GM19452 (cell line): Measurements from ENCODE around the gene NLGN4Y.

Experiments
- ATAC-seq: cut with Tn5 transposase; IDR thresholded peaks from one replicate; pipeline ENCODE4 v1.9.1; 2021; ENCODE audit not compliant: unreplicated experiment

NLGN4Y gene

DNA sequence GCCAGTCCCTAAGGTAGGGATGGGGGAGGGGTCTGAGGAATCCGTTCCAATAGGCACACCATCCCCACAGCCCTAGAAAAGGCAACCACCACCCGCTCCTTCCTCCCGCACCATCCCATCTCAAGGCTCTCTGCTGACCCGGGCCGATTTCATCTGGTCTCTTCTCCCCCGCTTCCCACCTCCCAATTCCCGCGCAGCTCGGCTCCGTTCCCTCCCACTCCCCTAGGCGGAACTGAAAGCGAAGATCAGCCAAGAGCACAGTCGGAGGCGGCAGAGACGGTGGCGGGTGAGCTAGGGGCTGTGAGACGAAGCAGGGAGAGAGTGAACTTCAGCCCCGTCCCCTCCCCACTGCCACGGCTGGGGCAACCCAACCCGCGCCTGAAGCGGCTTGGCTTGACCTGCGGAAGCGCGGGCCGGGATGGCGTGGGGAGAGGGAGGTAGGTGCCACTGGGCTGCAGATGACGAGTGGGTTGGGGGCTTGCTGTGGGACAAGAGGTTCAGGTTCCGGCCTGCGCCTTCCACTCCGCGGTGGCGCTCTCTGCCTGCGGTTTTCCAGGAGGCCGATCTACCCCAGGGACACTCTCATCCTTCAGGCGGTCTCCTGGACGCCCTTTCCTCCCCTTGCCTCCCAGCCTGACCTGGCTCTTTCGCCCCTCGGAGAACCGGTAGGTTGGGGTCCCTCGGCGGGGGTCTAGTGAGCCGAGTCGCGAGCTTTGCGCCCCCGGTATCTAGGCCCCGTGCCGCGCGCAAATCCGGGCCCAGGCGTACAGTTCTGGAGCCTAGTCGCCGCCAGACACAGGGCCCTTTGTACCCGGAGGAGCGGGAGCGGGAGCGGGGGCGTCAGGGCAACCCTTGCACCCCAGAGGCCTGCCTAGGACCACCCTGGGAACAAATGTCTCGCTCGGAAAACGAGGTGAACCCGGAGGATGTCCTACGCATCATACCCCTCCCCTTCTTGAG is at the start of gene NLGN4Y:
TSS of gene NLGN4Y (plus strand) at position 258 of the 960 bp plus-strand sequence. CDS start 97,591 bp downstream, outside the sequence.
- peak; percentile 64 for ATAC-seq

DNA sequence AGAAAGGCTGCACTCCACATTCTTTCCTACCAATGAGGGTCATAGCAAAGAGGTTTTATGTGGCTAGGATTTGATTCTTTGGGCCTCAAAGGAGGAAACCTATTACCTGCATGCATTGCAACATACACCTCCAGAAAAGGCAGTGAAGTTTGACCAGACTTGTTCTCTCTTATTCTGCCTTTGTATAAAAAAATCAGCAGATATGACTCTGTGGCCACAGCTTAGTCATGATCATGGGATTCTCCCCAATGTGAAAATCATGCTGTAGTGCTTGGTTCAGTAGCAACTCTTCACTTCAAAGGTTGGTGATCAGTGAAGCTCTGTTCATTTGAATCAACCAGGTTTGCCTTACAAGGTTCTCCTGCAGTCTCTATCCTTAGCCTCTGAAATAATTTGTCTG is 38.4 kb upstream of the NLGN4Y start:
- no peak for ATAC-seq

DNA sequence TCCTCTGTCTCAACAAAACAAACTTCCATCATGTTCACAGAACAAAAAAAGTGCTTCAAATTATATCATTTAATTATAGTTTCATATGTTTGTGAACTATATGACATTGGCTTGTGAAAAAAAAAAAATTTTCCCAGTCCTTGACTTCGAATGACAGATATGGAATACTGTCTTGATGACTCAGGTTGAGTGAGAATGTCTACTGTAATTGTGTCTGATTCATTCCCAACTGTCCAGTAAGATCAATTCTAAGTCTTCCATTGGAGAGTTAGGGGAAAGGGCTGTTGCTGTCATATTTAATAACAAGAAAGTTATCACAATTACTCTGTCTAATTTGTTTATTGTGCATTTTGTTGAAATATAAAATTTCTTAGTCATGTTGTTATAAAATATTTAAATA is 34.1 kb upstream of the NLGN4Y start:
- ATAC-seq = no peak

DNA sequence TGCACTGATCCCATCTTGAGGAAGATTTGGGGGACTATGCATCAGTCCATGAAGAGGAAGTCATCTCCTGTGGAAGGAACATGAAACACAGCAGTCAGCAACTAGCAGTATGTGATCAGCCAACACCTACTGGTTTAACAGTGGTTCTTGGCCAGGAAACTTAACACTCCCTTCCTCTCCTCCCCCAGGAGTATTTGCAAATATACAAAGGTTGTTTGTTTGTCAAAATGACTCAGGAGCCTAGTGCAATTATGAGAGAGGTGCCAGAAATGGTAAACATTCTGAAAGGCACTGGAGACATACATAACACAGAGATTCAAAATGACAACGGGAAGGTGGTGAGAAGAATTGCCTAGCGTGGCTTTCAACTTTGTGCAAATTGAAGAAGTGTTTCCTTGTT is 26.3 kb upstream of the NLGN4Y start:
- no peak for ATAC-seq

DNA sequence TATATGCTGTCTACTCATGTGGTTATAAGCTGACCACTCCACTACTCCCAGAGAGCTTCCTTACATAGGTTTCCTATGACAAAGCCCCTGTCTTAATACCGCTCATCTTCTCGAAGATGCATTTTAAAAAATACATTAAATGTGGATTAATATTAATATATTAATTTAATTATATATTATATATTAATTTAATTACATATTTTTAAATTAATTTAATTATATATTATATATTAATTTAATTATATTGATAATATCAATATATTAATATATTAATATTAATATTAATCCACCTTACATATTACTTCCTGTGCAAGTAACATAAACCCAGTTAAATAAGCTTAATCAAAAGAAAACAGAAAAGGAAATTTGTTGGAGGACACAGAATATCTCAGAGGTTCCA is 19.7 kb upstream of the NLGN4Y start:
- ATAC-seq = no peak

DNA sequence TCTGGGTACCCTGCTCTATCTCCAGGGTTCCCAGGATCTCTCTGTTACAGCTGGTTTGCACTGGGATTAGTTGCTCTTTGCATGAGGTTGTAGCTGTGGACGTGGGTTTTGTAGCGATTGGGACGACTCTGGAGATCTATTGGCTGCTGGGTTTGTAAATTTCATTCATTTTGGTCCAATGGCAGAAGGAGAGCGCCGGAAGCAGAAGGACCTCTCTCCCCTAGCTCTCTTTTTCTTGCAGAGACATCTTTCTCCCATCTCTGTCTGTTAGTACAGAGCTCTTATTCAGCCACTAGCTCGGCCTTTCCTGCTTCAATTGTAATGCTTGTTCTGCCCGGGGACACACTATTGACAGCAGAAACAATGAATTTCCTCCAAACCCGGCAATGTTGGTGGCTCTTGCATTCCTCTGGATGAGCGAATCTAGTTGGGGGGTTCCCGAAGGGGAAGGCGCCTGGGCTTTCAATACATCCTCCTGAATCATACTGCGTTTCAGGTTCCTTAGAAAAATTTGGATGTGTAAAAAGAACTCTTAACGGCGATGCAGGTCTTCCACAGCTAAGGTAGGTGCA is 1.9 kb upstream of the NLGN4Y start:
- ATAC-seq = no peak

DNA sequence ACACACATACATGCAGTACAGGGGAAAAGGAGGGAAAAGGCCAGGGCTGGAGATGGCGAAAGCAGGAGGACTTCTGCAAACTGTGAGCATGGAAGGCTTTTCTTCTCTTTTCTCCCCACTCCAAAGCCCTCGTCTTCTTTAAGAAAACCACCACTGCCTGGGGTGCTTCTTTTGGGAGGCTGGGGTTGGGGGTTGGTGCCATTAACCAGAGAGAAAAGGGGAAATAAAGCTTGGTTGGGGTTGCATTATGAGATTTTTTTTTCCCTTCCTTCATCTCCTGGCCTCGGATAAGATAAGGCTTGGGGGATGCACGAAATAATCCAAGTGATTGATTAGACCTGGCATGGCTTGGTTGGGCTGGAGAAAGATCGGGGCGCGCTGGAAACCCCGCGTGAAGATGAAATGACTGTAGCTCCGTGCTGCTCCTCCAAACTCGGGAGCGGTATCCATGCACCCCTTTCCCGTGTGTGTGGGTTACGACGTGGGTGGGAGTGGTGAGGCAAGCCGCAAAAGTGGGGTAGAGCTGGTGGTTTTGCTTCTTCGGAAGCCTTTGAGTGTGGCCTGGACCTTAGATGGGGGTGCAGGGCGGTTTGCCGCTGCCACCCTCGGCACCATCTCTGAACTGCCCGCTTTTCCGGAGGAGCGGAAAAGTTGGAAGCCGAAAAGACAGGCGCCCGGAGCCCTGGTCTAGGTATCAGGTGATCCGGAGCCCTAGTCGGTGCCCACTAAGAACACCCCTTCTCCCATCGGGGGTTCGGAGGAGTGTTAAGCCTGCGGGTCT is 648 bp upstream of the NLGN4Y start:
- ATAC-seq = peak; percentile 4

DNA sequence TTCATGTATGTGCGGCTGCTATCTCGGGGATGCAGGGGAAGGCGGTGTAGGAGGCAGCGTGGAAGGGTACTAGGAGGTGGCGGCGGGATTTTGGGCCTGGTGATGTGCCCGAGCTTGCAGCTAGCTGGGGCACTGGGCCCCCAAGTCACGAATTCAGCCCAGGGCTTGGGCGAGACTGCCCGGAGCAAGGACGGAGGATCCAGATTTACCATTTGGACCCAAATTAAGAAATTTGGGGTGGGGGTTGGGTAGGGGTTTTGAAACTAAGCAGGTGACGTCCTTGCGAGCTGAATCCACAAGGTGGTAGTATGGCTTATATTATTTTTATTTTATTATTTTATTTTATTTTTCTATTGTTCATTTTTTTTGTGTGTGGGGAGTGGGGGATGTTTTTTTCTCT is 986 bp downstream of the NLGN4Y start:
- no peak for ATAC-seq

DNA sequence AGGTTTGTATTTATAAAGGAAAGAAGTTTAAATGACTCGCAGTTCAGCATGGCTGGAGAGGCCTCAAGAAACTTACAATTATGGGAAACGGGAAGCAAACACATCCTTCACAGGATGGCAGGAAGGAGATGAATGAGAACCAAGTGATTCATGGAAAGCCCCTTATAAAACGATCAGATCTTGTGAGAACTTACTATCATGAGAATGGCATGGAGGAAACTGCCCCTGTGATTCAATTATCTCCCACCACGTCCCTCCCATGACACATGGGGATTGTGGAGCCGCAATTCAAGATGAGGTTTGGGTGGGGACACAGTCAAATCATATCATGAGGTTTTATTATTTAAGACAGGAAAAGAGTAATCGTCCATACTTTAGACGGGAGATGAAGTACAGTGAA is 4.0 kb downstream of the NLGN4Y start:
- ATAC-seq = no peak

DNA sequence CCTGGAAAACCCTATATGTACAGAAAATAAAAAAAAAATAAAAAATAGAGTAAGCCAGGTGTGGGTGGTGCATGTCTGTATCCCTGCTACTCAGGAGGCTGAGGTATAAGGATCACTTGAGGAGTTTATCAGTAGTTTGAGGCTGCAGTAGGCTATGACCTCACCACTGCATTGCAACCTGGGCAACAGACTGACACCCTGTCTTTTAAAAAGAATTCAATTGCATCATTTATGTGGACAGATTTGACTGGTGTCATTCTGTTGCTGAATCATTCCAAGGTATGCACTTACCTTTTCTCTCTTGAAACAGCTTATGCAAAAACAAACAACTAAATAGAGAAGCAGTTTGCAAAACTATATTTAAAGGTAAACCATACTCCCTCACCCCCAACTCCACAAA is 12.4 kb downstream of the NLGN4Y start:
- ATAC-seq = no peak

DNA sequence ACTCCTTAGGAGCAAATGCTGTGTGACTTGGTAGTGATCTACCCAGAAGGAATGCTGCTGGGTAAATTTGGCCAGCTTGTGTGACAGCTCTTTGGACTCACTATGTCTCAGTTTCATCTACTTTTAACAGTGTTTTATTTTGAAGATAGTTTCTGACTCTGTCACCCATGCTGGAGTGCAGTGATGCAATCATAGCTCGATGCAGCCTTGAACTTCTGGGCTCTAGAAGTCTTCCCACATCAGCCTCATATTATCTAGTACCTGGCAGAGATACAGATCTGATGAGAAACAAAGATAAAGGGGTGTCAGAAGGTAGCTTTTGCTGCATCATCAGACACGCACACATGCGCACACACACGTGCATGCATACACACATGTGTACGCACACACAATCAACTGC is 19.2 kb downstream of the NLGN4Y start:
- no peak for ATAC-seq

DNA sequence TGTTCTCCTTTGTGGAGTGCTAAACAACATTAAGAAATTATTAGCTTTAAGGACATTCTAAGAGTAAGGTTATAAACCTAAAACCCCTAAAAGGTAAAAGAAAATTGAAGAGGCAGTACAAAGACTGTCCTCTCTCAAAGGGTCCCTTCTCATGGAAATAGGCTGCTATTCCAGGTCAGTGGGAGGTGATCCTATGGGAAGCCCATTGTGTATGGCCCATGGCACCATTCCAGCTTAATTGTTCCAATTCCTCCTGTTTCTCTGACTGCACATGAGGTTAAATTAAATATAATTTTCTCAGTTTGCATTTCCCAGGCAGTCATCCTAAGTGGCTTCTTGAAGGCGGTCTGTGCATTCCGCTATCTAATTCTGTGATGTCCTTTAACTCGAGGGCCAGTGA is 57.0 kb downstream of the NLGN4Y start:
- ATAC-seq = no peak

DNA sequence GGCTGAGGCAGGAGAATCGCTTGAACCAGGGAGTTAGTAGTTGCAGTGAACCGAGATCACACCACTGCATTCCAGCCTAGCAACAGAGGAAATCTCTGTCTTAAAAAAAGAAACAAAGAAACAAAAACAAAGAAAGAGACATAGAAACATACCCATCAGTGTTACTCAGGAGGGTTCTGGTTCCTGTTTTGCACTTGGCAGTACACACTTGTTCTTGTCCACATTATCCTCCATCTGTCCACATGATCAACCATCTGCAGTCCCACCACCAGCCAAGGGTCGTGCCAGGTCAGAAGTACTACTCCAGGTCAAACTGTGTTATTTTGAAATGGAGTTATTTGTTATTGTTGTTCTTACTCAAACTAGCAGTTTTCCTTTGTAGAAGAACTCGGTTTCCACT is 62.4 kb downstream of the NLGN4Y start:
- ATAC-seq = no peak

DNA sequence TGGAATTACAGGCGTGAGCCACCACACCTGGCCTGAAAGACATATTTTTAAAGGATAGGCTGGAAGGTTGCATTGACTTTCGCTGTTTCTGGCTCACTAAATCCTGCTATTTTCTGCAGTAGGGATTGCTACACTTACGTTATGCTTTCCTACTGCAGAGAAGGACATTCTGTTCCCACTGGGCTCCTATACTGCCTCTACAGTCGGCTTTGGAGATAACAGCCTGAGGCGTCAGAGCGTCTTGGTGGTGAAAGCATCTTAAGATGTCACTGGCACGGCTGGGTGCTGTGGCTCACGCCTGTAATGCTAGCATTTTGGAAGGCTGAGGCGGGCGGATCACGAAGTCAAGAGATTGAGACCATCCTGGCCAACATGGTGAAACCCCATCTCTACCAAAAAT is 77.0 kb downstream of the NLGN4Y start:
- no peak for ATAC-seq

DNA sequence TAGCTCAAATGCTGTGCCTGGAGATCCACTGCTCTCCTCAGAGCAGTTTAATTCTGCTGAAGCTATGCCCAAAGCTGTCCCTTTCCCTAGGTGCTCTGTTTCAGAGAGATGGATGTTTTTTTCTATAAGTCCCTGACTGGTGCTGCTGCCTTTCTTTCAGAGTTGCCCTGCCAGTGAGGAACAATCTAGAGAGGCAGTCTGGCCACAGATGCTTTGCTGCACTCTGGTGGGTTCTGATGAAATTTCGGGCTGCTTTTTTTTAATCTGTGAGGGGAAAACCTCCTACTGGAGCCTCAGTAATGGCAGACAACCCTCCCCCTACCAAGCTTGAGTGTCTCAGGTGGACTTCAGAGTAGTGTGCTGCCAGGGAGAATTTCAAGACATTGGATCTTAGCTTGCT is 93.3 kb downstream of the NLGN4Y start:
- no peak for ATAC-seq

DNA sequence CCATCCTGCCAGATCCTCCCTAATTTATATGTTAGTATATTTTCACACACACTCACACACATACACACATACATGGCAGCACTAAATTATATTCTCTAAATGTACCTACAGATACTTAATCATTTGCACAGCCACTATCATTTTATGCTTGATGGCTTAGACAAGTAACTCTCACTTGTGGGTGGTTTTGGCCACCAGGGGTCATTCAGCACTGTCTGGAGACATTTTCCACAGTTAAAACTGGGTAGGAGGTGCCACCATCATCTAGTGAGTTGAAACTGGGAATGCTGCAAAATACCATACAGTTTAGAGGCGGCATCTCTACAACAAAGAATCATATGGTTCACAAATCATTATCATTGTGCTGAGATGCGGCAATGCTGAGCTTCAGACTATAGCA is 94.2 kb downstream of the NLGN4Y start:
- ATAC-seq = no peak

DNA sequence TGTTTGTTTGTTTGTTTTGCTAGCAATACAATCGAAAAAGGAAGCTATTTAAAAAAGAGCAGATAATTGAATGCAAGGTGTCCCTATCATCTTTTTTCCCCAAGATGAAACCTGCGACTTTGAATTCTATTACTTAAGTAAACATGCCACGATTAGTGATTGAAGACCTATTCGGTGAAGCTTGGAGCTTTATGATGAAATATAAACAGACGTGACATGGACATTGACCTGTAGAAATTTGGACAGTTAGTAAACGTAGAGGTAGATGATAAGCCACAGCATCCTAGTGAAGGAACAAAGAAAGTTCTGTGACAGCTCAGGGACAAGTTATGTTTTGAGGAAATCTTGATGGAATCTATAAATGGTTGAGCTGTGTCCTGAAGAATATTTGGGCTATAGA is 103.9 kb downstream of the NLGN4Y start:
- ATAC-seq = no peak

DNA sequence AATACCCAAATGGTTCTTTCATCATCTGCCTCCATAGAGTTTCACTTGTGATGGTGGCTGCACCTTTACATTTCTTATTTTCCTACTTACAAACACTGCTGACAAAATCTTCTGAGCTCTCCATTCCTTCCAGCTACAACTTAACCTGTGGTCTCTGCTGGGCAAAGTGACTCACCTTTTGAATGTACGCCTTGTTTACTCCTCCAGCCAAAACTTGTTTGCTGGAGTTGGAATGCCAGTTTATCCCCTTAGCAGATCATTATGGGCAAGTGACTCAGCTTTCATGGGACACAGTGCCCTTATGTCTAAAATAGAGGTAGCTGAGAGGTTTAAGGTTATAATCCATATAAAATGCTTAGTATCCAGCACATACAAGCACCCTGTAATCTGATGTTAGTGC is 107.3 kb downstream of the NLGN4Y start:
- ATAC-seq = no peak

DNA sequence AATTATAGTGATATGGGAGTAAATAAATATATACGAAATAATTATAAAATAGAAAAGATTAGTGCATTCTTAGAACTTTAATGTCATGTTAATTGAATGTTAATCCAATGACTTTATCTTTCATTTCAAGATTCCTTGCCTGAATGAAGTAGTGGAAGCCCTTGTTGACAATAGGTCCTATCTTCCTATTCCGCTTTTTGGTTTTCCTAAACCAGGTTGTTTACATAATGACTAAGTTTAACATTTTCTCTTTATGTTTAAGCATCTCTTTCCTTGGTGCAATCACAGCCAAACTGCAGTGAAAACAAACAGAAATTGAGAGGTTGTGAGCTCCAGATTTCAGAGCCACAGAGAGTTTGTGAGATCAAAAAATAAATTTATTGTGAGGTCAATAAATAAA is 109.4 kb downstream of the NLGN4Y start:
- no peak for ATAC-seq

DNA sequence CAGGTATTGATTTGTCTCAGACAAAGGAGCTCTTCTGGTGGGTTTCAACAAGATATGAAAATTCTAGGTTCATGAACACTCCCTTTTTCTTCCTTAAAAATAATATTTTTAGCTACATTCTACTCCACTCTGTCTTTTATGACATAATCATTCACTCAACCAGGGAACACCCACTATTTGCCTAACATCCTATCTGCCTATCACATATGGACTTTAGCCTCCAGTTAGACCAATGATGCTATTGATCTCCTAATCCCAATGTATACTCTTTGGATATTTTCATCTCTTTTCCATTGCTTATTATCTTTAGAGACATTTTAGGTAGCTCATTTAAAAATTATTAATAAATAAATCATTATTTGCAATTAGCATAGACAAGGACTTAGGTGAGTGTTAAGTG is 110.6 kb downstream of the NLGN4Y start:
- ATAC-seq = no peak

DNA sequence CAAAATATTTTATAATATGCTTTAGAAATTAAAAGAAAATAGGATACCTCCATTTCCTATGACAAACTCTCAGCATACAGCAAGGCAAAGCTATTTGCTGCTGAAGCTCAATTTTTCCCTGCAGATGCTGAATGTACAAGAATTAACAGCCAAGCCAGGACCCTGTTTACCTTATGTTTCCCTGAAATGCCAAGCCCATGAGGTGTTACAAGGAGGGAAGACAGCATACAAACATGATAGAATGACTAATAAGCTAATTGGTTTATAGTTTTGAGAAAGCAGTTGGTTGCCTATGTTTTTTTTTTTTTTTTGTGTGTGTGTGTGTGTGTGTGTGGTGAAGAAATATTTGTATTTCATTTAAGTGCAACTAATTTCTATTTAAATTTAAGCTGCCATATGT is 113.2 kb downstream of the NLGN4Y start:
- no peak for ATAC-seq

DNA sequence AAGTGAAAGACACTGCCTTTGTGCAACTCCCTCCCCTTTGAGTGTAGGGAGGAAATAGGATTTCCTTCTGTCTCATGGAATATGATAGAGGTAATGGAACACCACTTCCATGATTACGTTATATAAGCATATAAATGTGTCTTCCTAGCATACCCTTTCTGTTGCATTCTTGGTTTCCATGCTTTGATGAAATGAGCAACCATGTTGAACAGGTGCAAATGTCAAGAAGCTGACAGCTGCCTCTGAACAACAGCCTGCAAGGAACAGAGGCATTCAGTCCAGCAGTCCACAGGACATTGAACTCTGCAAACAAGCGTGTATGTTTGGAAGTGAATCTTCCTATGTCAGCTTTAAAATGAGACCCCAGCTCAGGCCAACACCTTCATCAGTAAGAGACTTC is 117.5 kb downstream of the NLGN4Y start:
- no peak for ATAC-seq
